ENCODE data around the gene OST4. TPM values are rescaled to one million over a fixed set of nuclear protein-coding genes. Genes with fewer than 3 reads are reported as not detected.
"Not testable (repeated sequence)": the region's sequence is repeated elsewhere in the genome, so short reads cannot be mapped to it uniquely, and the experiment has no call there.

The OST4 gene
- 100 to 1,000 TPM; 147 to 272 TPM for total RNA-seq

- TF ChIP-seq CTCF (IDR thresholded peaks at IDR 0.05) = no peak
- no peaks in the 10 kb centered on the region for H3K9me3 ChIP-seq
- peak within 1 kb of the TSS; percentile 88 to 99 for H3K27ac ChIP-seq
- ATAC-seq (ENCODE audit: insufficient number of reproducible peaks, low FRiP score, low read depth) = peak; percentile 68
- peaks cover 3% of the 10 kb centered on the region for H3K36me3 ChIP-seq
- H3K4me3 ChIP-seq = peak within 1 kb of the TSS; percentile 92
- H3K4me1 ChIP-seq (ENCODE audit: control insufficient read depth in 1 of 2, low read depth in 2 of 2) = peaks cover 28 to 68% of the 10 kb centered on the region in 2 donors
- peak; percentile 65 for DNase-seq (ENCODE audit: low spot score)
- no peaks in the 10 kb centered on the region for H3K27me3 ChIP-seq (replicated peaks; ENCODE audit: insufficient read depth)
Measured at GRCh38 chr2:27071277-27071989, at the start of gene OST4. OST4 (minus strand) TSS chr2:27071654.

GRCh38 chr2:27119330-27119670, 47.8 kb upstream of the OST4 start:
- H3K4me1 ChIP-seq (ENCODE audit: control insufficient read depth in 1 of 2, low read depth in 2 of 2) = peaks cover 9 to 15% of the 10 kb centered on the region in 2 donors
- not testable (repeated sequence) for DNase-seq (ENCODE audit: low spot score)

DNA sequence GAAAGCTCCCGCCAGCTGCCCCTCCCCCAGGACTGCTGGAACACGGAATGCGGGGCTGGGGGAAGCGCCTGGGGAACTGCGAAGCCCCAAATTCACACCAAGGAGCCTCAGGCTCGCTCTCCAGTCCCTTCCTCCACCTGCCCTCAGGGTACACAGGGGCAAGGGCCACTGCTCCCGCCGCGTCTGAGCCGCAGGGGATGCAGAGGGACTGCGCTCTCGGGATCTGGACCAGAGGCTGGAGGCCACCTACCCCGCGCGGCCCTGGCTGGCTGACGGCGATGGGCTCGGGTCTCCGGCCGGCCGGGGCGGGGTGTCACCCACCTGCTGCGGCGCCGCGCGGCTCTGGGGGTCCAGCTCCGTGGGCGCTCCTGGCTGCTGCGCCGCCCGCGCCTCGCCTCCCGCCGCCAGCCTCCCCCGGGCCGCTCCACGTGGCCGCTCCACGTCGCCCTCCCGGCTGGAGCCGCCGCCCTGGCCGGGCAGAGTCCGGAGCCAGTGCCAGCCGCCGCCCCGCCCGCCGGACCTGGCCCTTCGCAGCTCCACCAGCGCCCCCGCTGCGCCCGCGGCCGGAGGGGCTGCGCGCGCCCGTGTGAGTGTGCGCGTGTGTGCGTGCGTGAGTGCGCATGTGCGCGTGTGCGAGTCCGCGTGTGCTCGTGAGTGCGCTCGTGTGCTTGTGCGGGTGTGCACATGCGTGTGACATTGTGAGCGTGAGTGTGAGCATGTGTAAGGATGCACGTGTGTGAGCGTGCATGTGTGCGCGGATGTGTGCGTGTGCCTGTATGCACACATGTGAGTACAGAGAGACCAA, 47.3 kb upstream of the OST4 start, which contains the start of gene CGREF1:
TSS of gene CGREF1 (minus strand) at position 604 of the 805 bp plus-strand sequence. CDS start 14,762 bp downstream, outside the sequence.
- peaks cover 9 to 15% of the 10 kb centered on the region in 2 donors for H3K4me1 ChIP-seq (ENCODE audit: control insufficient read depth in 1 of 2, low read depth in 2 of 2)
- H3K36me3 ChIP-seq = no peaks in the 10 kb centered on the region
- TF ChIP-seq CTCF (IDR thresholded peaks at IDR 0.05) = no peak
- ATAC-seq (ENCODE audit: insufficient number of reproducible peaks, low FRiP score, low read depth) (no peak), DNase-seq (ENCODE audit: low spot score) (no peak)
- no peaks in the 10 kb centered on the region for H3K9me3 ChIP-seq
- no peak within 1 kb of the TSS for H3K27ac ChIP-seq
- no peaks in the 10 kb centered on the region for H3K27me3 ChIP-seq (replicated peaks; ENCODE audit: insufficient read depth)
- peak within 1 kb of the TSS; percentile 68 for H3K4me3 ChIP-seq

More at GRCh38 chr2:27119330-27119670, 47.8 kb upstream of the OST4 start:
- not testable (repeated sequence) for H3K27ac ChIP-seq; H3K9me3 ChIP-seq; H3K36me3 ChIP-seq; ATAC-seq (ENCODE audit: insufficient number of reproducible peaks, low FRiP score, low read depth); H3K27me3 ChIP-seq (replicated peaks; ENCODE audit: insufficient read depth)
- H3K4me3 ChIP-seq = peak overlapping the region; percentile 68

- TF ChIP-seq CTCF (IDR thresholded peaks at IDR 0.05) = no peak
- Histone ChIP-seq H3K4me3 (peak overlapping the region; percentile 68), H3K27me3 (replicated peaks; ENCODE audit: insufficient read depth) (no peaks in the 10 kb centered on the region), H3K9me3 (no peaks in the 10 kb centered on the region), H3K4me1 (ENCODE audit: control insufficient read depth in 1 of 2, low read depth in 2 of 2) (peaks cover 7 to 15% of the 10 kb centered on the region in 2 donors), H3K36me3 (no peaks in the 10 kb centered on the region), H3K27ac (no peak overlapping the region)
- ATAC-seq (ENCODE audit: insufficient number of reproducible peaks, low FRiP score, low read depth) (no peak), DNase-seq (ENCODE audit: low spot score) (no peak)
Measured at GRCh38 chr2:27117995-27118524, 46.6 kb upstream of the OST4 start.

DNA sequence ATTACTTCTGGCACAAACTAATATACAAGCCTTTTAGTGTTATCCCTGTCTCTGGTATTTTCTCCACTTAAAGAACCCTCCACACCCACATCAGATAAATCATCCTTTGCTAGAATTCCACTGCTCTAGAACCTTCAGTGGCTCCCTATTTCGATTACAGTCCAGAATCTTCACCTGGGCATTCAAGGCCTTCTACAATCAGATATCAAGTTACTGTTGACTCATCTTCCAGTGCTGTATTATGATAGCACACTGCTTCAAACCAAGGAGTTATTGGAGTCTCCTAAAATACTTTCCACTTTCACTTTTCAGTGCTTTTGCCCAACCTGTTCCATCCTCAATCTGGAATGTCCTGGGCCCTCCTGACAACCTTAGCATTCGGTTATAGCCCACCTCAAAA, 44.1 kb upstream of the OST4 start:
- Histone ChIP-seq H3K36me3 (no peaks in the 10 kb centered on the region), H3K4me3 (no peak overlapping the region), H3K27me3 (replicated peaks; ENCODE audit: insufficient read depth) (no peaks in the 10 kb centered on the region), H3K4me1 (ENCODE audit: control insufficient read depth in 1 of 2, low read depth in 2 of 2) (peaks cover 6 to 15% of the 10 kb centered on the region in 2 donors), H3K27ac (no peak overlapping the region), H3K9me3 (no peaks in the 10 kb centered on the region)
- DNase-seq (ENCODE audit: low spot score) (no peak), ATAC-seq (ENCODE audit: insufficient number of reproducible peaks, low FRiP score, low read depth) (no peak)
- TF ChIP-seq CTCF (IDR thresholded peaks at IDR 0.05) = no peak

DNA sequence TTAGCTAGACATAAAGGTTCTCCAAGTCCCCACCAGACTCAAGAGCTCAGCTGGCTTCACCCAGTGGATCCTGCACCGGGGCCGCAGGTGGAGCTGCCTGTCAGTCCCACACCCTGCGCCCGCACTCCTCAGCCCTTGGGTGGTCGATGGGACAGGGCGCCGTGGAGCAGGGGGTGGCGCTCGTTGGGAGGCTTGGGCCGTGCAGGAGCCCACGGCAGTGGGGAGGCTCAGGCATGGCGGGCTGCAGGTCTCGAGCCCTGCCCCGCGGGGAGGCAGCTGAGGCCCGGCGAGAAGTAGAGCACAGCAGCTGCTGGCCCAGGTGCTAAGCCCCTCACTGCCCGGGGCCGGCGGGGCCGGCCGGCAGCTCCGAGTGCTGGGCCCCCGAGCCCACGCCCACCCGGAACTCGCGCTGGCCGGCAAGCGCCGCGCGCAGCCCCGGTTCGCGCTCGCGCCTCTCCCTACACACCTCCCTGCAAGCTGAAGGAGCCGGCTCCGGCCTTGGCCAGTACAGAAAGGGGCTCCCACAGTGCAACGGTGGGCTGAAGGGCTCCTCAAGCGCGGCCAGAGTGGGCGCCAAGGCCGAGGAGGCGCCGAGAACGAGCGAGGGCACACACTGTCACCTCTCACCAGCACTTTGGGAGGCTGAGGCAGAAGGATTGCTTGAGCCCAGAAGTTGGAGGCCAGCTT, 40.1 kb upstream of the OST4 start:
- not testable (repeated sequence) for ATAC-seq (ENCODE audit: insufficient number of reproducible peaks, low FRiP score, low read depth); H3K36me3 ChIP-seq; H3K27me3 ChIP-seq (replicated peaks; ENCODE audit: insufficient read depth); DNase-seq (ENCODE audit: low spot score); H3K4me1 ChIP-seq (ENCODE audit: control insufficient read depth in 1 of 2, low read depth in 2 of 2); H3K27ac ChIP-seq; H3K4me3 ChIP-seq; H3K9me3 ChIP-seq

GRCh38 chr2:27110603-27111352, 39.3 kb upstream of the OST4 start:
- not testable (repeated sequence) for ATAC-seq (ENCODE audit: insufficient number of reproducible peaks, low FRiP score, low read depth); H3K4me1 ChIP-seq (ENCODE audit: control insufficient read depth in 1 of 2, low read depth in 2 of 2); DNase-seq (ENCODE audit: low spot score); H3K27me3 ChIP-seq (replicated peaks; ENCODE audit: insufficient read depth); H3K36me3 ChIP-seq; H3K4me3 ChIP-seq; H3K27ac ChIP-seq; H3K9me3 ChIP-seq

Measured in thoracic aorta (tissue), 2 donors.